Caco-2 (cell line): ENCODE results near the gene DUSP3. TPM values are rescaled to one million over a fixed set of nuclear protein-coding genes. Genes with fewer than 3 reads are reported as not detected.

Experiments used
- BruUV-seq: library from RNA; stranded (reverse); fragments of 400-500 nt; replicated peaks from 2 replicates; lab custom pipeline; 2021; lab: Mats Ljungman, UMichigan
- CTCF ChIA-PET: fragments of 300-600 bp; sonication (Branson Sonifier 250); formaldehyde crosslinking; loops from one replicate; lab custom pipeline; 2022; ENCODE audit warnings: antibody characterized with exemption; lab: Charles Lee
- POLR2A ChIA-PET: fragments of 300-600 bp; sonication (Branson Sonifier 250); formaldehyde crosslinking; loops from one replicate; lab custom pipeline; 2022; ENCODE audit warnings: antibody characterized with exemption; lab: Charles Lee
- DNase-seq, 2 experiments: peaks; one replicate each; pipeline versions ENCODE4 v3.0.0 to v3.0.0-alpha.2; 2020 to 2022
- H3K27me3 ChIP-seq: replicated peaks from 2 replicates; pipeline ENCODE4 v1.6.0; 2011; ENCODE audit warnings: low read length; ENCODE audit not compliant: control insufficient read depth, insufficient read depth
- H3K36me3 ChIP-seq: 2 replicates; pipeline ENCODE4 v1.5.1; 2011; ENCODE audit warnings: low read length; ENCODE audit not compliant: control insufficient read depth, insufficient read depth
- H3K4me1 ChIP-seq: fragments of 250-450 bp; sonication (Bioruptor Pico); 2 replicates; pipeline ENCODE4 v1.5.1; 2020; ENCODE audit warnings: mild to moderate bottlenecking
- H3K4me3 ChIP-seq: 2 replicates; pipeline ENCODE4 v1.5.1; 2011; ENCODE audit warnings: low read depth, mild to moderate bottlenecking, control low read depth, low read length
- H3K9me3 ChIP-seq: fragments of 250-450 bp; sonication (Bioruptor Pico); 2 replicates; pipeline ENCODE4 v1.5.1; 2020; ENCODE audit warnings: mild to moderate bottlenecking, moderate library complexity
- H3K27ac Mint-ChIP-seq: one replicate; pipeline ENCODE4 v1.8.0; 2022; ENCODE audit warnings: mixed read lengths; ENCODE audit not compliant: unreplicated experiment
- H3K27me3 Mint-ChIP-seq: one replicate; pipeline ENCODE4 v1.8.0; 2022; ENCODE audit warnings: mixed read lengths; ENCODE audit not compliant: insufficient read depth, unreplicated experiment
- H3K36me3 Mint-ChIP-seq: one replicate; pipeline ENCODE4 v1.8.0; 2022; ENCODE audit warnings: mild to moderate bottlenecking, mixed read lengths; ENCODE audit not compliant: insufficient read depth, unreplicated experiment
- H3K4me1 Mint-ChIP-seq: one replicate; pipeline ENCODE4 v1.8.0; 2022; ENCODE audit warnings: low read depth, mixed read lengths; ENCODE audit not compliant: unreplicated experiment
- H3K4me3 Mint-ChIP-seq: one replicate; pipeline ENCODE4 v1.8.0; 2022; ENCODE audit warnings: mild to moderate bottlenecking, moderate library complexity, mixed read lengths; ENCODE audit not compliant: unreplicated experiment
- H3K9me3 Mint-ChIP-seq: one replicate; pipeline ENCODE4 v1.8.0; 2022; ENCODE audit warnings: mixed read lengths; ENCODE audit not compliant: unreplicated experiment
- intact Hi-C: fragments of 100-400 bp; cut with micrococcal nuclease; formaldehyde crosslinking; loops from one replicate; pipeline ENCODE4 v1.10.0; 2022; ENCODE audit not compliant: unreplicated experiment
- total RNA-seq: library from RNA; stranded (reverse); gene quantifications from 2 replicates; pipeline ENCODE4 v1.2.3, GENCODE V29; 2022
- TF ChIP-seq, protein P1 (sequence below), 2 experiments: fragments of 200-600 bp in 1 of 2; IDR thresholded peaks; 1 replicate in 1 of 2; 2 replicates in 1 of 2; pipeline versions ENCODE4 v1.5.1 to v1.8.0; 2011 to 2022; ENCODE audit warnings: antibody characterized with exemption in 1 of 2, control low read depth in 1 of 2, inconsistent platforms in 1 of 2, low read depth in 1 of 2, low read length in 1 of 2, mild to moderate bottlenecking in 1 of 2, moderate library complexity in 1 of 2; ENCODE audit not compliant: insufficient read depth in 1 of 2, severe bottlenecking in 1 of 2, unreplicated experiment in 1 of 2

DUSP3 gene
- total RNA-seq, 1 experiment from 2014 or later, result 86.3 TPM

DNA sequence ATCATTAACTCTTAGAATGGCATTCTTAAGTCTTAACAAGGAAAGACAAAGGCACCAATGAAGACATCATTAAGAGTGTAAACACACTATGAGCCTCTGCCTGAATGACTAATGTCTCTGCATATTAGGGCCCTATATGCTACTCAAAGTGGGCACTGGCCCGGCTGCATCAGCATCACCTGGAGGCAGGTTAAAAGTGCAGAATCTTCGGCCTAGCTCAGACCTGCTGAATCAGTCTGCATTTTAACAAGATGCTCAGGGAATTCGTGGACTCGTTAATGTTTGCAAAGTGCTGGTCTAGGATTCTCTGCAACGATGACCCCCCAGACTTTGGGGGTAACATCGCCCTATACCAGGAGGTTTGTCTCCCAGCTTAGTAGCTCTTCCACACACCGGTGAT is 47.4 kb upstream of the DUSP3 start:
- H3K27me3 Mint-ChIP-seq, result no peaks in the 10 kb centered on the region
- ChIA-PET CTCF (no interaction called here), POLR2A (interaction anchor here (0.5 kb wide), 1 partner anchor 289 kb away, joined by 3 read pairs; no protein-coding TSS in a partner anchor)
- no peak overlapping the region for H3K4me3 ChIP-seq
- H3K4me1 Mint-ChIP-seq, result no peaks in the 10 kb centered on the region
- H3K27ac Mint-ChIP-seq, result no peak overlapping the region
- TF ChIP-seq, protein P1, sequence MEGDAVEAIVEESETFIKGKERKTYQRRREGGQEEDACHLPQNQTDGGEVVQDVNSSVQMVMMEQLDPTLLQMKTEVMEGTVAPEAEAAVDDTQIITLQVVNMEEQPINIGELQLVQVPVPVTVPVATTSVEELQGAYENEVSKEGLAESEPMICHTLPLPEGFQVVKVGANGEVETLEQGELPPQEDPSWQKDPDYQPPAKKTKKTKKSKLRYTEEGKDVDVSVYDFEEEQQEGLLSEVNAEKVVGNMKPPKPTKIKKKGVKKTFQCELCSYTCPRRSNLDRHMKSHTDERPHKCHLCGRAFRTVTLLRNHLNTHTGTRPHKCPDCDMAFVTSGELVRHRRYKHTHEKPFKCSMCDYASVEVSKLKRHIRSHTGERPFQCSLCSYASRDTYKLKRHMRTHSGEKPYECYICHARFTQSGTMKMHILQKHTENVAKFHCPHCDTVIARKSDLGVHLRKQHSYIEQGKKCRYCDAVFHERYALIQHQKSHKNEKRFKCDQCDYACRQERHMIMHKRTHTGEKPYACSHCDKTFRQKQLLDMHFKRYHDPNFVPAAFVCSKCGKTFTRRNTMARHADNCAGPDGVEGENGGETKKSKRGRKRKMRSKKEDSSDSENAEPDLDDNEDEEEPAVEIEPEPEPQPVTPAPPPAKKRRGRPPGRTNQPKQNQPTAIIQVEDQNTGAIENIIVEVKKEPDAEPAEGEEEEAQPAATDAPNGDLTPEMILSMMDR (IDR thresholded peaks at IDR 0.05; ENCODE audit: insufficient read depth in 1 of 2, low read depth in 1 of 2, low read length in 1 of 2, severe bottlenecking in 1 of 2, unreplicated experiment in 1 of 2), result no peak
- no peaks in the 10 kb centered on the region for H3K36me3 Mint-ChIP-seq
- H3K36me3 ChIP-seq, result no peaks in the 10 kb centered on the region
- no peaks in the 10 kb centered on the region for H3K4me1 ChIP-seq
- H3K9me3 Mint-ChIP-seq, result no peaks in the 10 kb centered on the region
- BruUV-seq, result no TSS peak
- H3K9me3 ChIP-seq, result no peaks in the 10 kb centered on the region
- H3K4me3 Mint-ChIP-seq, result no peak overlapping the region
- intact Hi-C loops, result no loop called here
- no peaks in the 10 kb centered on the region for H3K27me3 ChIP-seq
- no peak for DNase-seq

- H3K4me3 ChIP-seq, result no peak overlapping the region
- BruUV-seq, result no TSS peak
- Mint-ChIP-seq H3K36me3 (no peaks in the 10 kb centered on the region), H3K27ac (no peak overlapping the region), H3K4me3 (no peak overlapping the region), H3K4me1 (no peaks in the 10 kb centered on the region), H3K27me3 (no peaks in the 10 kb centered on the region), H3K9me3 (no peaks in the 10 kb centered on the region)
- H3K27me3 ChIP-seq, result no peaks in the 10 kb centered on the region
- ChIA-PET POLR2A (no interaction called here), CTCF (no interaction called here)
- no peaks in the 10 kb centered on the region for H3K9me3 ChIP-seq
- no peaks in the 10 kb centered on the region for H3K4me1 ChIP-seq
- no peak for DNase-seq
- TF ChIP-seq, protein P1 (IDR thresholded peaks at IDR 0.05; ENCODE audit: insufficient read depth in 1 of 2, low read depth in 1 of 2, low read length in 1 of 2, severe bottlenecking in 1 of 2, unreplicated experiment in 1 of 2), result no peak
- intact Hi-C loops, result no loop called here
- no peaks in the 10 kb centered on the region for H3K36me3 ChIP-seq
Observed at GRCh38 chr17:43825567-43825966, 46.8 kb upstream of the DUSP3 start.

- POLR2A ChIA-PET, result no interaction called here
- no peaks in the 10 kb centered on the region for H3K36me3 ChIP-seq
- no TSS peak for BruUV-seq
Observed at GRCh38 chr17:43823350-43824084, 44.7 kb upstream of the DUSP3 start.

More at GRCh38 chr17:43823350-43824084, 44.7 kb upstream of the DUSP3 start:
- no peaks in the 10 kb centered on the region for H3K36me3 Mint-ChIP-seq
- no peak for DNase-seq
- Histone ChIP-seq H3K4me1 (no peaks in the 10 kb centered on the region), H3K9me3 (no peaks in the 10 kb centered on the region), H3K4me3 (no peak overlapping the region), H3K27me3 (no peaks in the 10 kb centered on the region)
- intact Hi-C loops, result no loop called here
- CTCF ChIA-PET, result no interaction called here
- no peaks in the 10 kb centered on the region for H3K4me1 Mint-ChIP-seq
- H3K27ac Mint-ChIP-seq, result no peak overlapping the region
- no peaks in the 10 kb centered on the region for H3K27me3 Mint-ChIP-seq
- TF ChIP-seq, protein P1 (IDR thresholded peaks at IDR 0.05; ENCODE audit: insufficient read depth in 1 of 2, low read depth in 1 of 2, low read length in 1 of 2, severe bottlenecking in 1 of 2, unreplicated experiment in 1 of 2), result no peak
- H3K4me3 Mint-ChIP-seq, result no peak overlapping the region
- no peaks in the 10 kb centered on the region for H3K9me3 Mint-ChIP-seq
